HEK293 (cell line): Measurements from ENCODE around the gene CD59.
A peak's percentile ranks its signal among the peaks of the same experiment; 100 is the strongest.

Experiments used
- BCL11B ChIP-seq: fragments of 450-650 bp; formaldehyde crosslinking; IDR thresholded peaks from 2 replicates; pipeline ENCODE4 v1.5.1; 2016; ENCODE audit warnings: low read depth, missing biosample characterization, missing genetic modification characterization
- FEZF1 ChIP-seq: fragments of 450-650 bp; formaldehyde crosslinking; IDR thresholded peaks from 2 replicates; pipeline ENCODE4 v1.5.1; 2016; ENCODE audit warnings: missing biosample characterization, missing genetic modification characterization
- HOXC10 ChIP-seq: sonication (generic); formaldehyde crosslinking; IDR thresholded peaks from 2 replicates; pipeline ENCODE4 v1.8.1; 2023; ENCODE audit warnings: mild to moderate bottlenecking, missing genetic modification reagents
- MEIS1 ChIP-seq: sonication (generic); formaldehyde crosslinking; IDR thresholded peaks from 2 replicates; pipeline ENCODE4 v1.8.1; 2022; ENCODE audit warnings: missing genetic modification reagents, mild to moderate bottlenecking, borderline replicate concordance
- MZF1 ChIP-seq: fragments of 450-650 bp; formaldehyde crosslinking; IDR thresholded peaks from 2 replicates; pipeline ENCODE4 v1.5.1; 2017; ENCODE audit warnings: missing biosample characterization, missing genetic modification characterization, borderline replicate concordance
- SETDB1 ChIP-seq: IDR thresholded peaks from one replicate; pipeline ENCODE4 v1.6.1; 2017; ENCODE audit warnings: mild to moderate bottlenecking, low read length, moderate library complexity, mixed read lengths; ENCODE audit not compliant: insufficient read length
- SP3 ChIP-seq: fragments of 450-650 bp; formaldehyde crosslinking; IDR thresholded peaks from 2 replicates; pipeline ENCODE4 v1.5.1; 2016; ENCODE audit warnings: missing biosample characterization, missing genetic modification characterization
- ZEB2 ChIP-seq: fragments of 450-650 bp; formaldehyde crosslinking; IDR thresholded peaks from 2 replicates; pipeline ENCODE4 v1.5.1; 2016; ENCODE audit warnings: missing biosample characterization, missing genetic modification characterization
- ZNF133 ChIP-seq: fragments of 450-650 bp; formaldehyde crosslinking; IDR thresholded peaks from 2 replicates; pipeline ENCODE4 v1.5.1; 2016; ENCODE audit warnings: missing biosample characterization, missing genetic modification characterization
- ZNF146 ChIP-seq: fragments of 450-650 bp; formaldehyde crosslinking; IDR thresholded peaks from 2 replicates; pipeline ENCODE4 v1.5.1; 2016; ENCODE audit warnings: missing biosample characterization, missing genetic modification characterization
- ZNF169 ChIP-seq: fragments of 450-650 bp; formaldehyde crosslinking; IDR thresholded peaks from 2 replicates; pipeline ENCODE4 v1.5.1; 2016; ENCODE audit warnings: missing biosample characterization, missing genetic modification characterization
- ZNF175 ChIP-seq: fragments of 450-650 bp; formaldehyde crosslinking; IDR thresholded peaks from 2 replicates; pipeline ENCODE4 v1.5.1; 2016; ENCODE audit warnings: missing biosample characterization, missing genetic modification characterization
- ZNF214 ChIP-seq: fragments of 450-650 bp; formaldehyde crosslinking; IDR thresholded peaks from 2 replicates; pipeline ENCODE4 v1.5.1; 2017; ENCODE audit warnings: missing biosample characterization, mild to moderate bottlenecking, missing genetic modification characterization, borderline replicate concordance
- ZNF239 ChIP-seq: fragments of 450-650 bp; formaldehyde crosslinking; IDR thresholded peaks from 2 replicates; pipeline ENCODE4 v1.5.1; 2016; ENCODE audit warnings: missing biosample characterization, missing genetic modification characterization
- ZNF26 ChIP-seq: fragments of 450-650 bp; formaldehyde crosslinking; IDR thresholded peaks from 2 replicates; pipeline ENCODE4 v1.5.1; 2016; ENCODE audit warnings: missing biosample characterization, missing genetic modification characterization
- ZNF311 ChIP-seq: fragments of 450-650 bp; formaldehyde crosslinking; IDR thresholded peaks from 2 replicates; pipeline ENCODE4 v1.5.1; 2017; ENCODE audit warnings: missing biosample characterization, missing genetic modification characterization, borderline replicate concordance
- ZNF366 ChIP-seq: fragments of 450-650 bp; formaldehyde crosslinking; conservative IDR thresholded peaks from 2 replicates; pipeline ENCODE4 v1.5.1; 2016; ENCODE audit warnings: missing biosample characterization, missing genetic modification characterization
- ZNF394 ChIP-seq: fragments of 450-650 bp; formaldehyde crosslinking; IDR thresholded peaks from 2 replicates; pipeline ENCODE4 v1.5.1; 2016; ENCODE audit warnings: missing biosample characterization, missing genetic modification characterization, mild to moderate bottlenecking, moderate library complexity, borderline replicate concordance
- ZNF510 ChIP-seq: fragments of 450-650 bp; formaldehyde crosslinking; IDR thresholded peaks from 2 replicates; pipeline ENCODE4 v1.5.1; 2018; ENCODE audit warnings: mild to moderate bottlenecking, missing genetic modification characterization, missing biosample characterization; ENCODE audit not compliant: insufficient replicate concordance
- ZNF561 ChIP-seq: fragments of 450-650 bp; IDR thresholded peaks from 2 replicates; pipeline ENCODE4 v1.5.1; 2018; ENCODE audit warnings: missing biosample characterization, missing genetic modification characterization, borderline replicate concordance
- ZNF571 ChIP-seq: fragments of 450-650 bp; formaldehyde crosslinking; IDR thresholded peaks from 2 replicates; pipeline ENCODE4 v1.5.0; 2017; ENCODE audit warnings: missing biosample characterization, missing genetic modification characterization
- ZNF610 ChIP-seq: fragments of 450-650 bp; formaldehyde crosslinking; IDR thresholded peaks from 2 replicates; pipeline ENCODE4 v1.5.1; 2016; ENCODE audit warnings: missing biosample characterization, missing genetic modification characterization, borderline replicate concordance
- ZNF621 ChIP-seq: fragments of 450-650 bp; formaldehyde crosslinking; IDR thresholded peaks from 2 replicates; pipeline ENCODE4 v1.5.1; 2017; ENCODE audit warnings: missing biosample characterization, missing genetic modification characterization
- ZNF664 ChIP-seq: fragments of 450-650 bp; formaldehyde crosslinking; IDR thresholded peaks from 2 replicates; pipeline ENCODE4 v1.5.1; 2016; ENCODE audit warnings: missing biosample characterization, missing genetic modification characterization
- ZNF704 ChIP-seq: fragments of 450-650 bp; formaldehyde crosslinking; IDR thresholded peaks from 2 replicates; pipeline ENCODE4 v1.5.1; 2016; ENCODE audit warnings: missing biosample characterization, missing genetic modification characterization
- ZNF785 ChIP-seq: fragments of 450-650 bp; formaldehyde crosslinking; IDR thresholded peaks from 2 replicates; pipeline ENCODE4 v1.5.1; 2016; ENCODE audit warnings: missing biosample characterization, missing genetic modification characterization
- ZNF792 ChIP-seq: fragments of 450-650 bp; formaldehyde crosslinking; IDR thresholded peaks from 2 replicates; pipeline ENCODE4 v1.5.1; 2016; ENCODE audit warnings: missing biosample characterization, missing genetic modification characterization
- ZSCAN23 ChIP-seq: fragments of 450-650 bp; formaldehyde crosslinking; IDR thresholded peaks from 2 replicates; pipeline ENCODE4 v1.5.1; 2016; ENCODE audit warnings: missing biosample characterization, missing genetic modification characterization
- ZXDB ChIP-seq: fragments of 450-650 bp; formaldehyde crosslinking; IDR thresholded peaks from 2 replicates; pipeline ENCODE4 v1.5.1; 2016; ENCODE audit warnings: missing biosample characterization, missing genetic modification characterization
- TF ChIP-seq, protein P1 (sequence below): fragments of 450-650 bp; formaldehyde crosslinking; IDR thresholded peaks from 2 replicates; pipeline ENCODE4 v1.5.1; 2017; ENCODE audit warnings: missing biosample characterization, missing genetic modification characterization
- TF ChIP-seq, protein P2 (sequence below): fragments of 450-650 bp; formaldehyde crosslinking; conservative IDR thresholded peaks from 2 replicates; pipeline ENCODE4 v1.5.1; 2016; ENCODE audit warnings: low read depth, missing biosample characterization, missing genetic modification characterization
- TF ChIP-seq, protein P3 (sequence below): fragments of 450-650 bp; formaldehyde crosslinking; IDR thresholded peaks from 2 replicates; pipeline ENCODE4 v1.5.1; 2016; ENCODE audit warnings: missing biosample characterization, missing genetic modification characterization

Gene CD59

DNA sequence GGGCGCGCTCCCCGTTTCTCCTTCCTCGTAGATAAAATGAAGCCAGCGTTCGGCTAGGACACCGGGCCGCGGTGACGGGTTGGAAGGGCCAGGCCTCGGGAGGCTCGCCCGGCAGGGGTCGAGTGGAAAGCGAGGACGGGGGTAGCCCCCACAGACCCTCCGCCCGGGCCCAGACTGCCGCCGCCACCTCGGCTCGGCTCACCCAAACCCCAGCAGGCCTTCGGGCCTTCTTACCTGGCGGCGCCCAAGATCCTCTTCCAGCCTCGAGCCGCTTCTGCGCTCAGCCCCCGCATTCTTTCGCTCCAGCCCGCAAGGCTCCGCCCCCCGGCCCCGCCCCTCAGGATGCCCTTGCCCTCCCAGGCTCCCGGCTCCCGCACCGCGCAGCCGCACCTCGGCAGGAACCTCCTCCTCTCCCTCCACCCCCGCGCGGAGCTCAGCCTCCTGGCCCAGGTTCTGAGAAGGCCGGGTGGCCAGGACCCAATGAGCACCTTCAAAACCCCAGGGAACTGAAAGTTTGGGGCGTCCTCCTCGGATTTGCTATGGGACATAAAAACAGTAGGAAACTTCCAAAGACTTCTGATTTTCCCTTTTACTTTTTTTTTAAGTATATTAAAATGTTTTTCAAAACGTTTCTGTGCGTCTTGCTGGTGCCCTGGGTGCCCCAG, at the start of gene CD59 (continued):
- TF ChIP-seq ZNF510 (no peak), ZNF561 (tag by site-specific recombination) (no peak), ZNF133 (tag by site-specific recombination) (no peak), ZEB2 (tag by site-specific recombination) (peak; percentile 71), ZNF175 (tag by site-specific recombination) (no peak), MEIS1 (no peak), ZNF146 (tag by site-specific recombination) (no peak), ZNF169 (no peak), ZNF610 (tag by site-specific recombination) (no peak), ZNF26 (tag by site-specific recombination) (no peak), ZNF394 (no peak; the same call in 1 of the 2 replicates), SP3 (tag by site-specific recombination) (peak; percentile 81), ZNF704 (tag by site-specific recombination) (no peak), ZXDB (peak; percentile 46; the same call in 1 of the 2 replicates), HOXC10 (CRISPR knock-in tag) (no peak), BCL11B (tag by site-specific recombination) (no peak), ZNF621 (tag by site-specific recombination) (no peak), SETDB1 (no peak), ZNF571 (no peak), ZNF792 (tag by site-specific recombination) (0 out of 2 replicates have a peak, but pooled peaks have one; percentile 35), ZNF311 (tag by site-specific recombination) (no peak), MZF1 (tag by site-specific recombination) (no peak), ZSCAN23 (no peak), ZNF664 (tag by site-specific recombination) (no peak), ZNF785 (tag by site-specific recombination) (no peak), ZNF366 (tag by site-specific recombination) (peak; percentile 91), FEZF1 (tag by site-specific recombination) (no peak), ZNF214 (tag by site-specific recombination) (no peak), ZNF239 (tag by site-specific recombination) (no peak)
- TF ChIP-seq, protein P1, sequence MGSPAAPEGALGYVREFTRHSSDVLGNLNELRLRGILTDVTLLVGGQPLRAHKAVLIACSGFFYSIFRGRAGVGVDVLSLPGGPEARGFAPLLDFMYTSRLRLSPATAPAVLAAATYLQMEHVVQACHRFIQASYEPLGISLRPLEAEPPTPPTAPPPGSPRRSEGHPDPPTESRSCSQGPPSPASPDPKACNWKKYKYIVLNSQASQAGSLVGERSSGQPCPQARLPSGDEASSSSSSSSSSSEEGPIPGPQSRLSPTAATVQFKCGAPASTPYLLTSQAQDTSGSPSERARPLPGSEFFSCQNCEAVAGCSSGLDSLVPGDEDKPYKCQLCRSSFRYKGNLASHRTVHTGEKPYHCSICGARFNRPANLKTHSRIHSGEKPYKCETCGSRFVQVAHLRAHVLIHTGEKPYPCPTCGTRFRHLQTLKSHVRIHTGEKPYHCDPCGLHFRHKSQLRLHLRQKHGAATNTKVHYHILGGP (tag by site-specific recombination): no peak
- TF ChIP-seq, protein P2, sequence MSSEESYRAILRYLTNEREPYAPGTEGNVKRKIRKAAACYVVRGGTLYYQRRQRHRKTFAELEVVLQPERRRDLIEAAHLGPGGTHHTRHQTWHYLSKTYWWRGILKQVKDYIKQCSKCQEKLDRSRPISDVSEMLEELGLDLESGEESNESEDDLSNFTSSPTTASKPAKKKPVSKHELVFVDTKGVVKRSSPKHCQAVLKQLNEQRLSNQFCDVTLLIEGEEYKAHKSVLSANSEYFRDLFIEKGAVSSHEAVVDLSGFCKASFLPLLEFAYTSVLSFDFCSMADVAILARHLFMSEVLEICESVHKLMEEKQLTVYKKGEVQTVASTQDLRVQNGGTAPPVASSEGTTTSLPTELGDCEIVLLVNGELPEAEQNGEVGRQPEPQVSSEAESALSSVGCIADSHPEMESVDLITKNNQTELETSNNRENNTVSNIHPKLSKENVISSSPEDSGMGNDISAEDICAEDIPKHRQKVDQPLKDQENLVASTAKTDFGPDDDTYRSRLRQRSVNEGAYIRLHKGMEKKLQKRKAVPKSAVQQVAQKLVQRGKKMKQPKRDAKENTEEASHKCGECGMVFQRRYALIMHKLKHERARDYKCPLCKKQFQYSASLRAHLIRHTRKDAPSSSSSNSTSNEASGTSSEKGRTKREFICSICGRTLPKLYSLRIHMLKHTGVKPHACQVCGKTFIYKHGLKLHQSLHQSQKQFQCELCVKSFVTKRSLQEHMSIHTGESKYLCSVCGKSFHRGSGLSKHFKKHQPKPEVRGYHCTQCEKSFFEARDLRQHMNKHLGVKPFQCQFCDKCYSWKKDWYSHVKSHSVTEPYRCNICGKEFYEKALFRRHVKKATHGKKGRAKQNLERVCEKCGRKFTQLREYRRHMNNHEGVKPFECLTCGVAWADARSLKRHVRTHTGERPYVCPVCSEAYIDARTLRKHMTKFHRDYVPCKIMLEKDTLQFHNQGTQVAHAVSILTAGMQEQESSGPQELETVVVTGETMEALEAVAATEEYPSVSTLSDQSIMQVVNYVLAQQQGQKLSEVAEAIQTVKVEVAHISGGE (tag by site-specific recombination): no peak
- TF ChIP-seq, protein P3, sequence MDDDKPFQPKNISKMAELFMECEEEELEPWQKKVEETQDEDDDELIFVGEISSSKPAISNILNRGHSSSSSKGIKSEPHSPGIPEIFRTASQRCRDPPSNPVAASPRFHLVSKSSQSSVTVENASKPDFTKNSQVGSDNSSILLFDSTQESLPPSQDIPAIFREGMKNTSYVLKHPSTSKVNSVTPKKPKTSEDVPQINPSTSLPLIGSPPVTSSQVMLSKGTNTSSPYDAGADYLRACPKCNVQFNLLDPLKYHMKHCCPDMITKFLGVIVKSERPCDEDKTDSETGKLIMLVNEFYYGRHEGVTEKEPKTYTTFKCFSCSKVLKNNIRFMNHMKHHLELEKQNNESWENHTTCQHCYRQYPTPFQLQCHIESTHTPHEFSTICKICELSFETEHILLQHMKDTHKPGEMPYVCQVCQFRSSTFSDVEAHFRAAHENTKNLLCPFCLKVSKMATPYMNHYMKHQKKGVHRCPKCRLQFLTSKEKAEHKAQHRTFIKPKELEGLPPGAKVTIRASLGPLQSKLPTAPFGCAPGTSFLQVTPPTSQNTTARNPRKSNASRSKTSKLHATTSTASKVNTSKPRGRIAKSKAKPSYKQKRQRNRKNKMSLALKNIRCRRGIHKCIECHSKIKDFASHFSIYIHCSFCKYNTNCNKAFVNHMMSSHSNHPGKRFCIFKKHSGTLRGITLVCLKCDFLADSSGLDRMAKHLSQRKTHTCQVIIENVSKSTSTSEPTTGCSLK: no peak
